COLO829 (cell line): ENCODE measurements around the gene PCDHGB5.

Source experiments
- DNase-seq: peaks from one replicate; pipeline ENCODE4 v3.0.0; 2012; ENCODE audit warnings: low spot score

PCDHGB5 gene

DNA sequence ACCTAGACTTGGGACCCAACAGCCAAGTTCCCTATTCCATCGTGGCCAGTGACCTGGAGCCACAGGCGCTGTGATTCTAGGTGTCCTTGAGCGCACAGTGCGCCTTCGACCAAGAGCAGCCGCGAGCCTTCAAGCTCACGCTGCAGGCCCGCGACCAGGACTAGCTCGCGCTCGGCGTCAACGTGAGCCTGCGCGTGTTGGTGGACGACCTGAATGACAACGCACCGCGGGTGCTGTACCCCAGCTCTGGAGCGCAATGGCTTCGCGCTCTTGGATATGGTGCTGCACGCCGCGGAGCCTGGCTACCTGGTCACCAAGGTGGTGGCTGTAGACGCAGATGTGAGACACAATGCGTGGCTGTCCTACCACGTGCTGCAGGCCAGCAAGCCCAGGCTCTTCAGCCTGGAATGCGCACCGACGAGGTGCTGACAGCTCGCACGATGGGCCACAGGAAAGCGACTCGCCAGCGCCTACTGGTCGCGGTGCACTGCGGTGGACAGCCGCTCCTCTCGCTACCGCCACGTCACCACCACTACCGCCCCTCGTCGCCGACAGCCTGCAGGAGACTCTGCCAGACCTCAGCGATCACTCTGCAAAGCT is 43.9 kb downstream of the PCDHGB5 start:
- DNase-seq: no peak
